ENCODE results near the gene TEDDM1. TPM values are rescaled to one million over a fixed set of nuclear protein-coding genes. Genes with fewer than 3 reads are reported as not detected.

Gene TEDDM1
- total RNA-seq, 3 donors from 2014 or later: not detected

GRCh38 chr1:182366596-182366995, 33.9 kb downstream of the TEDDM1 start:
- DNase-seq (no peak), ATAC-seq (no peak)
- no peaks in the 10 kb centered on the region for H3K4me1 ChIP-seq (ENCODE audit: low read depth)
- intact Hi-C loops (cut with DNase I, micrococcal nuclease): no loop called here
- no peak overlapping the region for H3K4me3 ChIP-seq
- TF ChIP-seq, protein P1, sequence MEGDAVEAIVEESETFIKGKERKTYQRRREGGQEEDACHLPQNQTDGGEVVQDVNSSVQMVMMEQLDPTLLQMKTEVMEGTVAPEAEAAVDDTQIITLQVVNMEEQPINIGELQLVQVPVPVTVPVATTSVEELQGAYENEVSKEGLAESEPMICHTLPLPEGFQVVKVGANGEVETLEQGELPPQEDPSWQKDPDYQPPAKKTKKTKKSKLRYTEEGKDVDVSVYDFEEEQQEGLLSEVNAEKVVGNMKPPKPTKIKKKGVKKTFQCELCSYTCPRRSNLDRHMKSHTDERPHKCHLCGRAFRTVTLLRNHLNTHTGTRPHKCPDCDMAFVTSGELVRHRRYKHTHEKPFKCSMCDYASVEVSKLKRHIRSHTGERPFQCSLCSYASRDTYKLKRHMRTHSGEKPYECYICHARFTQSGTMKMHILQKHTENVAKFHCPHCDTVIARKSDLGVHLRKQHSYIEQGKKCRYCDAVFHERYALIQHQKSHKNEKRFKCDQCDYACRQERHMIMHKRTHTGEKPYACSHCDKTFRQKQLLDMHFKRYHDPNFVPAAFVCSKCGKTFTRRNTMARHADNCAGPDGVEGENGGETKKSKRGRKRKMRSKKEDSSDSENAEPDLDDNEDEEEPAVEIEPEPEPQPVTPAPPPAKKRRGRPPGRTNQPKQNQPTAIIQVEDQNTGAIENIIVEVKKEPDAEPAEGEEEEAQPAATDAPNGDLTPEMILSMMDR (IDR thresholded peaks at IDR 0.05): no peak
- H3K36me3 ChIP-seq (ENCODE audit: low read depth): no peaks in the 10 kb centered on the region
- H3K9me3 ChIP-seq: no peaks in the 10 kb centered on the region

GRCh38 chr1:182359645-182360044, 40.8 kb downstream of the TEDDM1 start:
- DNase-seq (no peak), ATAC-seq (no peak)
- TF ChIP-seq, protein P1 (IDR thresholded peaks at IDR 0.05): no peak
- Histone ChIP-seq H3K9me3 (no peaks in the 10 kb centered on the region), H3K4me1 (ENCODE audit: low read depth) (peaks cover 2% of the 10 kb centered on the region), H3K36me3 (ENCODE audit: low read depth) (no peaks in the 10 kb centered on the region), H3K4me3 (no peak overlapping the region)
- intact Hi-C loops (cut with DNase I, micrococcal nuclease): no loop called here

- no peak for DNase-seq
Measured at GRCh38 chr1:182357913-182358312, 42.6 kb downstream of the TEDDM1 start.

GRCh38 chr1:182357171-182357570, 43.3 kb downstream of the TEDDM1 start:
- Histone ChIP-seq H3K4me3 (no peak overlapping the region), H3K4me1 (ENCODE audit: low read depth) (peaks cover 2% of the 10 kb centered on the region), H3K36me3 (ENCODE audit: low read depth) (no peaks in the 10 kb centered on the region), H3K9me3 (no peaks in the 10 kb centered on the region)
- intact Hi-C loops (cut with DNase I, micrococcal nuclease): no loop called here
- ATAC-seq (no peak), DNase-seq (no peak)
- TF ChIP-seq, protein P1 (IDR thresholded peaks at IDR 0.05): no peak

More at GRCh38 chr1:182357913-182358312, 42.6 kb downstream of the TEDDM1 start:
- Histone ChIP-seq H3K36me3 (ENCODE audit: low read depth) (no peaks in the 10 kb centered on the region), H3K4me1 (ENCODE audit: low read depth) (peaks cover 2% of the 10 kb centered on the region), H3K4me3 (no peak overlapping the region), H3K9me3 (no peaks in the 10 kb centered on the region)
- TF ChIP-seq, protein P1 (IDR thresholded peaks at IDR 0.05): no peak
- intact Hi-C loops (cut with DNase I, micrococcal nuclease): no loop called here
- no peak for ATAC-seq

DNA sequence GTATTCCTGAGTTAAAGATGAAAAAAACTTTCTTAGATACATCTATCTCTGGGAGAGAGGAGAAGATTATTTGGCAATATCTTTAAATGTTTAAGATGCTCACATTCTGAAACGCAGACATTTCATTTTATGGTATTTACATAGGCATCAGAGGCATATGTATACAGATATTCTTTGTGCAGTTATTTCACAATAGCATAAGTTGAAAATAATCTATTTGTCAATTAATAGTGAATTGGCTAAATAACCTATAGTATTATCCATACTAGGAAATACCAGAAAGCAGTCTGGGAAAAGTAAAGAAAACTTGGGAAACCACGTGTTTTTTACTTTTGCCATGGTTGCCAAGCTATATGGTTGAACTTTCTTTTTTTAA, 44.8 kb downstream of the TEDDM1 start:
- TF ChIP-seq, protein P1 (IDR thresholded peaks at IDR 0.05): no peak
- ATAC-seq: no peak
- Histone ChIP-seq H3K9me3 (no peaks in the 10 kb centered on the region), H3K4me1 (ENCODE audit: low read depth) (peaks cover 2% of the 10 kb centered on the region), H3K4me3 (no peak overlapping the region), H3K36me3 (ENCODE audit: low read depth) (no peaks in the 10 kb centered on the region)
- no peak for DNase-seq
- intact Hi-C loops (cut with DNase I, micrococcal nuclease): no loop called here

GRCh38 chr1:182351790-182352364, 48.6 kb downstream of the TEDDM1 start:
- Histone ChIP-seq H3K36me3 (ENCODE audit: low read depth) (no peaks in the 10 kb centered on the region), H3K9me3 (no peaks in the 10 kb centered on the region), H3K4me3 (no peak overlapping the region), H3K4me1 (ENCODE audit: low read depth) (peaks cover 2% of the 10 kb centered on the region)
- ATAC-seq (no peak), DNase-seq (no peak)
- intact Hi-C loops (cut with DNase I, micrococcal nuclease): no loop called here
- TF ChIP-seq, protein P1 (IDR thresholded peaks at IDR 0.05): no peak
